ENCODE data around the gene DAB1. TPM values are rescaled to one million over a fixed set of nuclear protein-coding genes. Genes with fewer than 3 reads are reported as not detected.

Gene DAB1
- total RNA-seq, 4 donors from 2014 or later: under 0.01 to 5.9 (median 0.61) TPM

DNA sequence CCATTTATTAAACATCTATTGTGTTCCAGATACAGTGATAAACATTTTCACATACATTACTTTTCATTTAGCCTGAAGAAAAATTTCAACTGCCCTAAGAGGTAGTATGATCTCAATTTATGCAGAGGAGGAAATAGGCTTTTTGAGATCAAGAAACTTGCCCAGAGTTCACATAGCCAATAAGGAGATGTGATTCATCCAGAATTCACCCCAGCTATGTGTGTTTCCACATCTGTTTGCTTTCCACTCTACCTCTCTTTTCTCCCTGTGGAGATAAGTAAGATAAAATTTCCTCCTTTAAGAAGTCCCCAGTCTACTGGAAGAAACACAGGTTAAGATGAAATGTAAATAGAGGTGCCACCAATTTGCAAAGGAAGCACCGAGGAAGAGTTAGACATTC, 258.3 kb downstream of the DAB1 start:
- no peak overlapping the region for H3K4me3 ChIP-seq
- DNase-seq: no peak
- H3K9me3 ChIP-seq: no peaks in the 10 kb centered on the region
- H3K27me3 ChIP-seq: peaks cover 0 to 3% of the 10 kb centered on the region in 2 donors
- intact Hi-C loops (cut with DNase I; ENCODE audit: low total_unique reads): no loop called here
- H3K36me3 ChIP-seq: no peaks in the 10 kb centered on the region
- H3K27ac ChIP-seq: no peak overlapping the region
- TF ChIP-seq POLR2A (IDR thresholded peaks at IDR 0.05): no peak
- TF ChIP-seq, protein P1, sequence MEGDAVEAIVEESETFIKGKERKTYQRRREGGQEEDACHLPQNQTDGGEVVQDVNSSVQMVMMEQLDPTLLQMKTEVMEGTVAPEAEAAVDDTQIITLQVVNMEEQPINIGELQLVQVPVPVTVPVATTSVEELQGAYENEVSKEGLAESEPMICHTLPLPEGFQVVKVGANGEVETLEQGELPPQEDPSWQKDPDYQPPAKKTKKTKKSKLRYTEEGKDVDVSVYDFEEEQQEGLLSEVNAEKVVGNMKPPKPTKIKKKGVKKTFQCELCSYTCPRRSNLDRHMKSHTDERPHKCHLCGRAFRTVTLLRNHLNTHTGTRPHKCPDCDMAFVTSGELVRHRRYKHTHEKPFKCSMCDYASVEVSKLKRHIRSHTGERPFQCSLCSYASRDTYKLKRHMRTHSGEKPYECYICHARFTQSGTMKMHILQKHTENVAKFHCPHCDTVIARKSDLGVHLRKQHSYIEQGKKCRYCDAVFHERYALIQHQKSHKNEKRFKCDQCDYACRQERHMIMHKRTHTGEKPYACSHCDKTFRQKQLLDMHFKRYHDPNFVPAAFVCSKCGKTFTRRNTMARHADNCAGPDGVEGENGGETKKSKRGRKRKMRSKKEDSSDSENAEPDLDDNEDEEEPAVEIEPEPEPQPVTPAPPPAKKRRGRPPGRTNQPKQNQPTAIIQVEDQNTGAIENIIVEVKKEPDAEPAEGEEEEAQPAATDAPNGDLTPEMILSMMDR (IDR thresholded peaks at IDR 0.05): no peak
- no peaks in the 10 kb centered on the region for H3K4me1 ChIP-seq

DNA sequence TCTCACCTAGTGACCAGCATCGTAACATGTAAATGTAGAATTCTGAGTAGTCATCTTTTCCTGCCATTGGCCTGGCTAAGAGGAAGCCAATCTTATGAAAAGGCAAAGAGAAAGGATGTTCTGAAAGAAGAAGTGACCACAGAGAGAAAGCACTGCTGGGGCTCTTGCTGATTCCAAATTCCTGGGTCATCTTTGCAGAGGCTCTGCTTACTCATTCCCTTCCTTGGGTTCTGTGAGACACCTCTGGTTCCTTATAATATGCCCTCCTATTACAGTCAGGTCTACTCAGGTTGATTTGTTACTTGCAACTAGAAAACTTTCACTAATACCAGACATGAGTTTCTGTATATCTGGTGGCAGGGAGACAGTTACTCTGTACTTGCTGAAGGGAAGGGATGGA, 259.3 kb downstream of the DAB1 start:
- intact Hi-C loops (cut with DNase I; ENCODE audit: low total_unique reads): no loop called here
- no peak for DNase-seq
- TF ChIP-seq, protein P1 (IDR thresholded peaks at IDR 0.05): no peak
- TF ChIP-seq POLR2A (IDR thresholded peaks at IDR 0.05): no peak

DNA sequence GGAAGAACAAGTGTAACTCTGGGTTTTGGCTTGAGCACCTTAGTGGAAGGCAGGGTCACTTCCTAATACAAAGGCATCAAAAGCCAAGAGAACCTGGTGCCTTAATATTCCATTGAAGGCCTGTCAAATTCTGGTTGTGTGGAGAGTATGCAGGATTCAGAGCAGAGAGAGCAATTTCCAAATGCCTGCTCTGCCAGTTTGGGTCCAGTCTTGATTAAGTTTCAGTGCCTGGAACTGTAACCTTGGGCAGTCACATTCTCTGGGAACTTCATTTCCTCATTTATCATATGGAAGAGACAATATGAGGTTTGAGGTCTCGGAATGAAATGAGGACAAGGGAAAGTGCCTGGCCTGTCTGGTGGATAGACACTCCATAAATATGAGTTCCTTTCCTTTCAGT, 260.1 kb downstream of the DAB1 start:
- Histone ChIP-seq H3K9me3 (no peaks in the 10 kb centered on the region), H3K36me3 (no peaks in the 10 kb centered on the region), H3K27me3 (peaks cover 0 to 3% of the 10 kb centered on the region in 2 donors), H3K4me3 (no peak overlapping the region), H3K4me1 (no peaks in the 10 kb centered on the region), H3K27ac (no peak overlapping the region)
- no peak for DNase-seq
- TF ChIP-seq, protein P1 (IDR thresholded peaks at IDR 0.05): no peak
- TF ChIP-seq POLR2A (IDR thresholded peaks at IDR 0.05): no peak
- intact Hi-C loops (cut with DNase I; ENCODE audit: low total_unique reads): no loop called here

More for the DNA sequence above, 259.3 kb downstream of the DAB1 start:
- no peak overlapping the region for H3K4me3 ChIP-seq
- H3K4me1 ChIP-seq: no peaks in the 10 kb centered on the region
- no peaks in the 10 kb centered on the region for H3K9me3 ChIP-seq
- H3K27ac ChIP-seq: no peak overlapping the region
- peaks cover 0 to 3% of the 10 kb centered on the region in 2 donors for H3K27me3 ChIP-seq
- H3K36me3 ChIP-seq: no peaks in the 10 kb centered on the region

DNA sequence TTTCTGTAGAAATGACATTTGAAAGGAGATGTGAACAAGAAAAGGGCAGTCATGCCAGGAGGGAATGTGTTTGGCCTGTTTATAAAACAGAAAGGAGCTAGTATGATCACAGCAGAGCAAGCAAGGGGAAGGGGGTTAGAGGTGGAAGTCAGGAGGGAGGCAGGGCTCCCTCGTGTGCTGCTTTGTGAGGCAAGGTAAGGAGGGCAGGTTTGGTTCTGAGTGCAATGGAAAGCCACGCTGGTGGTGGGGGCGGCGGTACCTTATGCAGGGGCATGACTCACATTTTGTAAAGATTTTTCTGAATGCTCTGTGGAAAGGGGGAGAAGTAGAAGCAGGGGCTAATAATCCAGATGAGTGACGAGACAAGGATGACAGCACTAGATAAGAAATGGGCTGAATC, 260.5 kb downstream of the DAB1 start:
- no peak for DNase-seq
- no peak for TF ChIP-seq POLR2A (IDR thresholded peaks at IDR 0.05)
- TF ChIP-seq, protein P1 (IDR thresholded peaks at IDR 0.05): no peak
- H3K4me3 ChIP-seq: no peak overlapping the region
- no peaks in the 10 kb centered on the region for H3K4me1 ChIP-seq
- no peak overlapping the region for H3K27ac ChIP-seq
- H3K9me3 ChIP-seq: no peaks in the 10 kb centered on the region
- H3K36me3 ChIP-seq: no peaks in the 10 kb centered on the region
- peaks cover 0 to 3% of the 10 kb centered on the region in 2 donors for H3K27me3 ChIP-seq
- intact Hi-C loops (cut with DNase I; ENCODE audit: low total_unique reads): no loop called here

DNA sequence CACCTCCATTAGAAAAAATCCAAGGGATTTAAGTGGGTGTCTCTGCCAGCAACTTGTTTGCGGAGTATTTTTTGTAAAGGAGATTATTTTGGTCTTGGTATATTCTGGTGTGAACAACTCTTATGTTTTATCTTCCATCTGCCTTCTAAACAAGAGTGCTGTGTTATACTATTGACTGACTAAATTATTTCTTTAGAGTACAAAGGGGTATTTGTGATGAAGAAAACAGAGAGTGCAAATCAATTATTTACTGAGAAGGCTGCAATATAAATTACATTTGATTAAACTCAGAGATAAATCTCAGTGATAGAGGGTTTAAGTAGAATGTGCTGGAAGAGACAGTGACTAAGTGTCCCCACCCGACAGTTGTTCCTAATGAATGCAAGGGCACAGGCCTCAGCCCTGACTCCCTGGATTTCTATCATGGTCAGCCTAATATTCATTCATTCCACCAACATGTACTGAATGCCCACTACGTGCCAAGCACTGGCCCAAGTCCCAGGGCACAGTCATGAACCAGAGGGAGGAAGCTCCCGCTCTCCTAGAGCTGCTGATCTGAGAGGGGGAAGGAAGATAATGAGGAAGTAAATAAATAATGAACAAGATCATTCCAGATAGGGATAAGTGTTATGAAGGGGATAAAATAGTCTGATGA, 261.1 kb downstream of the DAB1 start:
- H3K4me1 ChIP-seq: no peaks in the 10 kb centered on the region
- no peak for DNase-seq
- no peaks in the 10 kb centered on the region for H3K36me3 ChIP-seq
- H3K9me3 ChIP-seq: no peaks in the 10 kb centered on the region
- TF ChIP-seq, protein P1 (IDR thresholded peaks at IDR 0.05): no peak
- no peak for TF ChIP-seq POLR2A (IDR thresholded peaks at IDR 0.05)
- H3K27ac ChIP-seq: no peak overlapping the region
- no peak overlapping the region for H3K4me3 ChIP-seq
- peaks cover 0 to 3% of the 10 kb centered on the region in 2 donors for H3K27me3 ChIP-seq
- intact Hi-C loops (cut with DNase I; ENCODE audit: low total_unique reads): no loop called here
